GM12878 (cell line): Measurements from ENCODE around the gene CHST8. TPM values are rescaled to one million over a fixed set of nuclear protein-coding genes. Genes with fewer than 3 reads are reported as not detected.

Experiments
- ATAC-seq: fragments of 200-7000 bp; cut with Tn5 transposase; 3 replicates; pipeline ENCODE4 v1.9.1; 2020; ENCODE audit warnings: mild to moderate bottlenecking, moderate library complexity
- BruUV-seq: library from RNA; stranded (reverse); fragments of 400-500 nt; replicated peaks from 2 replicates; lab custom pipeline; 2021; lab: Mats Ljungman, UMichigan
- CTCF ChIA-PET: fragments of 300-600 bp; sonication (Branson Sonifier 250); formaldehyde crosslinking; extraction: SDS; loops from one replicate; lab custom pipeline; 2021; ENCODE audit warnings: inconsistent platforms; lab: Yijun Ruan, JAX
- POLR2A ChIA-PET: fragments of 350-600 bp; formaldehyde crosslinking; extraction: SDS; loops from one replicate; lab custom pipeline; 2021; ENCODE audit warnings: inconsistent platforms; lab: Charles Lee
- RAD21 ChIA-PET: fragments of 300-600 bp; sonication (Branson Sonifier 250); formaldehyde crosslinking; loops from one replicate; lab custom pipeline; 2023; ENCODE audit warnings: antibody characterized with exemption; ENCODE audit not compliant: unreplicated experiment; lab: Charles Lee
- SMC1A ChIA-PET: fragments of 300-600 bp; sonication (Branson Sonifier 250); formaldehyde crosslinking; loops from one replicate; lab custom pipeline; 2023; ENCODE audit not compliant: unreplicated experiment, uncharacterized antibody; lab: Charles Lee
- DNase-seq: peaks from one replicate; pipeline ENCODE4 v3.0.0-alpha.2; 2011; ENCODE audit warnings: low read depth, low spot score
- FAIRE-seq: peaks from 3 replicates; lab custom pipeline; 2011; peaks lifted over from hg19 to GRCh38; lab: Jason Lieb, UNC
- H2AFZ ChIP-seq: 2 replicates; pipeline ENCODE4 v1.6.0; 2011; ENCODE audit warnings: low read depth, low read length, control low read depth; ENCODE audit not compliant: control insufficient read depth
- H3K27ac ChIP-seq: 2 replicates; pipeline ENCODE4 v1.5.1; 2011; ENCODE audit warnings: control low read depth; ENCODE audit not compliant: control insufficient read depth, insufficient read depth
- H3K27me3 ChIP-seq, 2 experiments: replicated peaks in 1 of 2; 2 replicates each; pipeline versions ENCODE4 v1.6.0 to v1.6.1; 2011; ENCODE audit warnings: low read length in 1 of 2; ENCODE audit not compliant: control insufficient read depth in 2 of 2, insufficient read depth in 2 of 2
- H3K36me3 ChIP-seq, 2 experiments: 2 replicates each; pipeline ENCODE4 v1.5.1; 2011; ENCODE audit warnings: low read length in 1 of 2; ENCODE audit not compliant: control insufficient read depth in 2 of 2, insufficient read depth in 2 of 2
- H3K4me1 ChIP-seq: 2 replicates; pipeline ENCODE4 v1.6.1; 2011; ENCODE audit warnings: mild to moderate bottlenecking, low read length, moderate library complexity, mixed read lengths; ENCODE audit not compliant: control insufficient read depth, insufficient read depth
- H3K4me2 ChIP-seq: 2 replicates; pipeline ENCODE4 v1.6.0; 2011; ENCODE audit warnings: control low read depth; ENCODE audit not compliant: control insufficient read depth, insufficient read depth
- H3K4me3 ChIP-seq: fragments of 200-600 bp; sonication (generic); 2 replicates; pipeline ENCODE4 v1.5.1; 2016
- H3K79me2 ChIP-seq: 2 replicates; pipeline ENCODE4 v1.6.0; 2011; ENCODE audit warnings: low read length; ENCODE audit not compliant: control insufficient read depth, insufficient read depth
- H3K9ac ChIP-seq: 2 replicates; pipeline ENCODE4 v1.8.0; 2011; ENCODE audit warnings: low read length, control low read depth, mixed read lengths; ENCODE audit not compliant: control insufficient read depth, insufficient read depth
- H3K9me3 ChIP-seq: replicated peaks from 3 replicates; pipeline ENCODE4 v1.5.1; 2011; ENCODE audit warnings: mild to moderate bottlenecking, low read length; ENCODE audit not compliant: control insufficient read depth, insufficient read depth
- H4K20me1 ChIP-seq: 2 replicates; pipeline ENCODE4 v1.6.0; 2011; ENCODE audit not compliant: control insufficient read depth, insufficient read depth
- EZH2 ChIP-seq: IDR thresholded peaks from 2 replicates; pipeline ENCODE4 v1.6.1; 2012; ENCODE audit warnings: low read depth, mild to moderate bottlenecking, control low read depth, inconsistent platforms, low read length, borderline replicate concordance; ENCODE audit not compliant: control insufficient read depth
- STAT3 ChIP-seq: IDR thresholded peaks from 2 replicates; pipeline ENCODE4 v1.6.1; 2011; ENCODE audit warnings: low read depth, low read length, improper control_type of control experiment
- TARDBP ChIP-seq: IDR thresholded peaks from 2 replicates; pipeline ENCODE4 v1.6.1; 2016; ENCODE audit warnings: borderline replicate concordance
- WGBS: methylation state at CpG from one replicate; pipeline ENCODE4 v1.1.6; 2016; ENCODE audit warnings: low lambda C conversion rate; ENCODE audit not compliant: insufficient replicate concordance, insufficient coverage; ENCODE audit errors: missing lambda C conversion rate; 5-methylcytosine and 5-hydroxymethylcytosine counted together
- in situ Hi-C: fragments of 300-500 bp; cut with MboI; formaldehyde crosslinking; loops from 9 replicates; pipeline ENCODE4 v1.14.3; 2018; ENCODE audit warnings: mixed read lengths
- intact Hi-C: fragments of 100-400 bp; cut with micrococcal nuclease; formaldehyde crosslinking; loops from one replicate; pipeline ENCODE4 v1.14.2; 2022; ENCODE audit not compliant: unreplicated experiment
- polyA plus RNA-seq, 11 experiments: library from polyadenylated mRNA; depleted of rRNA in 4 of 11; unstranded in 6 of 11; stranded (reverse) in 5 of 11; fragments of >200 nt; fragmentation: Nextera tagmentation in 4 of 11; fragmentation: Illumina TruSeq in 1 of 11; extraction: Ambion mirVana in 4 of 11; extraction: Trizol in 1 of 11; gene quantifications; 1 replicate in 1 of 11; 2 replicates in 10 of 11; pipeline versions ENCODE4 v1.2.1 to v1.2.3, GENCODE V29; 2011 to 2016; ENCODE audit warnings: inconsistent platforms in 2 of 11, missing spikeins in 2 of 11, low read depth in 1 of 11
- total RNA-seq, 4 experiments: library from RNA; depleted of rRNA in 3 of 4; stranded (reverse); fragments of >200 nt in 3 of 4; fragmentation: Illumina TruSeq in 1 of 4; extraction: Trizol in 1 of 4; gene quantifications; 2 replicates each; pipeline versions ENCODE4 v1.2.1 to v1.2.3, GENCODE V29; 2013 to 2021
- TF ChIP-seq, protein P1 (sequence below): fragments of 450-650 bp; IDR thresholded peaks from 2 replicates; pipeline ENCODE4 v1.6.1; 2017; ENCODE audit warnings: borderline replicate concordance

Gene CHST8
- total and polyA plus RNA-seq, 10 of the 15 experiments (the other 5 are each of a cell fraction or from before 2014, with no cell fraction given), result 0.06 TPM; not detected in 9

DNA sequence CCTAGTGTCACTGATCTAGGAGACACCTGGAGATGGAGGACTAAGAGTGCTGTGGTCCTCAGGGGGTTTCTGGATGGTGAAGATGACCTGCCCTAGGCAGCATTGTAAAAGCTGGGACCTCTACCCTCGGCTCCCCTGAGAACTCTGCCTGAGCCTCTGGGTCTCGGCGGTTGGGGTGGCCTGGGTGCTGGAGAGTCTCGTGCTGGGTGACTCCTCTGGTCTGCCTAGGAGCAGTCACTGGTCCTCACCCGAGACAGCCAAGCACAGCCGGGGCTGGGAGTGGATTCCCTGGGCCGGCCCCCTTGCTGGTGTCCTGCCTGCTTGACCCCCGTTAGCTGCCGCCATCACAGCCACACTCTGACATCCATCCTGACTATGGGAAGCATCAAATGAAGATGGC is 181.6 kb downstream of the CHST8 start:
- Histone ChIP-seq H3K4me1 (no peaks in the 10 kb centered on the region), H3K4me2 (no peak overlapping the region), H3K79me2 (no peaks in the 10 kb centered on the region), H3K4me3 (no peak overlapping the region), H2AFZ (no peak overlapping the region), H3K36me3 (no peaks in the 10 kb centered on the region), H4K20me1 (no peaks in the 10 kb centered on the region), H3K9me3 (no peaks in the 10 kb centered on the region), H3K27ac (no peak overlapping the region), H3K9ac (no peak overlapping the region), H3K27me3 (peaks cover 0 to 2% of the 10 kb centered on the region in 2 experiments; a peak in 2 of 4 replicates)
- in situ Hi-C loops (no loop called here), intact Hi-C loops (no loop called here)
- CTCF ChIA-PET, result no interaction called here
- no peak for ATAC-seq
- POLR2A ChIA-PET, result no interaction called here
- BruUV-seq, result no TSS peak
- SMC1A ChIA-PET, result no interaction called here
- WGBS, result 26% methylated on average over 7 of the region's 9 CpGs
- no peak for DNase-seq
- RAD21 ChIA-PET, result no interaction called here
- TF ChIP-seq TARDBP, result no peak
- TF ChIP-seq, protein P1, sequence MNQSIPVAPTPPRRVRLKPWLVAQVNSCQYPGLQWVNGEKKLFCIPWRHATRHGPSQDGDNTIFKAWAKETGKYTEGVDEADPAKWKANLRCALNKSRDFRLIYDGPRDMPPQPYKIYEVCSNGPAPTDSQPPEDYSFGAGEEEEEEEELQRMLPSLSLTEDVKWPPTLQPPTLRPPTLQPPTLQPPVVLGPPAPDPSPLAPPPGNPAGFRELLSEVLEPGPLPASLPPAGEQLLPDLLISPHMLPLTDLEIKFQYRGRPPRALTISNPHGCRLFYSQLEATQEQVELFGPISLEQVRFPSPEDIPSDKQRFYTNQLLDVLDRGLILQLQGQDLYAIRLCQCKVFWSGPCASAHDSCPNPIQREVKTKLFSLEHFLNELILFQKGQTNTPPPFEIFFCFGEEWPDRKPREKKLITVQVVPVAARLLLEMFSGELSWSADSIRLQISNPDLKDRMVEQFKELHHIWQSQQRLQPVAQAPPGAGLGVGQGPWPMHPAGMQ, result no peak
- FAIRE-seq, result no peak

GRCh38 chr19:33804021-33804799 is 182.5 kb downstream of the CHST8 start:
- no peaks in the 10 kb centered on the region for H4K20me1 ChIP-seq
- ChIA-PET RAD21 (no interaction called here), SMC1A (no interaction called here), CTCF (interaction anchor here (1.1 kb wide), 1 partner anchor 292 kb away, joined by 3 read pairs; no protein-coding TSS in a partner anchor), POLR2A (no interaction called here)
- no peak overlapping the region for H3K9ac ChIP-seq
- H3K27ac ChIP-seq, result no peak overlapping the region
- no peaks in the 10 kb centered on the region; a peak in 2 of 4 replicates for H3K27me3 ChIP-seq
- H2AFZ ChIP-seq, result no peak overlapping the region
- no peak for ATAC-seq
- H3K9me3 ChIP-seq, result no peaks in the 10 kb centered on the region
- WGBS, result 22% methylated on average over 10 of the region's 10 CpGs
- H3K4me2 ChIP-seq, result no peak overlapping the region
- in situ Hi-C loops, result no loop called here
- TF ChIP-seq EZH2 (no peak), STAT3 (no peak)
- TF ChIP-seq, all 136 proteins: peak for 0
- intact Hi-C loops, result no loop called here
- FAIRE-seq (no peak), DNase-seq (no peak)
- no peaks in the 10 kb centered on the region for H3K79me2 ChIP-seq
- no peak overlapping the region for H3K4me3 ChIP-seq
- no peaks in the 10 kb centered on the region for H3K4me1 ChIP-seq
- BruUV-seq, result no TSS peak
- no peaks in the 10 kb centered on the region for H3K36me3 ChIP-seq
